Esophagus muscularis mucosa (tissue), 4 donors: ENCODE data around the gene LIN9. TPM values are rescaled to one million over a fixed set of nuclear protein-coding genes. Genes with fewer than 3 reads are reported as not detected.

Source experiments
- DNase-seq: peaks from one replicate; pipeline ENCODE4 v3.0.0-alpha.2; 2017; ENCODE audit errors: extremely low spot score
- H3K27ac ChIP-seq, 4 donors: fragments of 200-600 bp; sonication (generic); replicated peaks in 1 of 4; 1 replicate in 3 of 4; 2 replicates in 1 of 4; pipeline ENCODE4 v1.5.1; 2016 to 2019; ENCODE audit warnings: mild to moderate bottlenecking in 1 of 4
- H3K27me3 ChIP-seq, 4 donors: fragments of 200-600 bp; sonication (generic); one replicate each; pipeline versions ENCODE4 v1.5.1 to v1.6.0; 2016 to 2019
- H3K36me3 ChIP-seq, 4 donors: fragments of 200-600 bp; sonication (generic); one replicate each; pipeline ENCODE4 v1.5.1; 2016 to 2019
- H3K4me1 ChIP-seq, 4 donors: fragments of 200-600 bp; sonication (generic); one replicate each; pipeline ENCODE4 v1.5.1; 2016 to 2019
- H3K4me3 ChIP-seq, 4 donors: fragments of 200-600 bp; sonication (generic); 1 replicate in 2 of 4; 2 replicates in 2 of 4; pipeline ENCODE4 v1.5.1; 2016 to 2019; ENCODE audit warnings: mild to moderate bottlenecking in 4 of 4, moderate library complexity in 1 of 4
- H3K9me3 ChIP-seq, 4 donors: fragments of 200-600 bp; sonication (generic); 1 replicate in 3 of 4; 2 replicates in 1 of 4; pipeline ENCODE4 v1.5.1; 2016 to 2019
- EP300 ChIP-seq: sonication (generic); formaldehyde crosslinking; IDR thresholded peaks from one replicate; pipeline ENCODE4 v1.6.1; 2017; ENCODE audit warnings: antibody characterized with exemption
- POLR2A ChIP-seq: fragments of 450-650 bp; IDR thresholded peaks from one replicate; pipeline ENCODE4 v1.6.1; 2017; ENCODE audit warnings: antibody characterized with exemption, moderate library complexity, mild to moderate bottlenecking, low read depth
- POLR2AphosphoS5 ChIP-seq, 2 donors: sonication (generic); formaldehyde crosslinking; IDR thresholded peaks; one replicate each; pipeline ENCODE4 v1.6.1; 2017; ENCODE audit warnings: antibody characterized with exemption in 2 of 2
- WGBS: methylation state at CpG from one replicate; pipeline ENCODE4 v1.1.5; 2018; 5-methylcytosine and 5-hydroxymethylcytosine counted together
- intact Hi-C: fragments of 100-400 bp; cut with DNase I; formaldehyde crosslinking; loops from one replicate; pipeline ENCODE4 v1.15.1; 2023
- total RNA-seq, 4 donors: library from RNA; depleted of rRNA; stranded (reverse); fragments of >200 nt; gene quantifications; one replicate each; pipeline versions ENCODE4 v1.1.0 to v1.2.1, GENCODE V29; 2016
- TF ChIP-seq, protein P1 (sequence below), 3 experiments: fragments of 200-600 bp in 2 of 3; fragments of 450-650 bp in 1 of 3; sonication (generic) in 2 of 3; IDR thresholded peaks; one replicate each; pipeline ENCODE4 v1.5.1; 2017 to 2019; ENCODE audit warnings: antibody characterized with exemption in 3 of 3, mild to moderate bottlenecking in 2 of 3, moderate library complexity in 1 of 3

The LIN9 gene
- total RNA-seq, 4 donors from 2014 or later, result 2.1 to 4.6 (median 2.8) TPM

DNA sequence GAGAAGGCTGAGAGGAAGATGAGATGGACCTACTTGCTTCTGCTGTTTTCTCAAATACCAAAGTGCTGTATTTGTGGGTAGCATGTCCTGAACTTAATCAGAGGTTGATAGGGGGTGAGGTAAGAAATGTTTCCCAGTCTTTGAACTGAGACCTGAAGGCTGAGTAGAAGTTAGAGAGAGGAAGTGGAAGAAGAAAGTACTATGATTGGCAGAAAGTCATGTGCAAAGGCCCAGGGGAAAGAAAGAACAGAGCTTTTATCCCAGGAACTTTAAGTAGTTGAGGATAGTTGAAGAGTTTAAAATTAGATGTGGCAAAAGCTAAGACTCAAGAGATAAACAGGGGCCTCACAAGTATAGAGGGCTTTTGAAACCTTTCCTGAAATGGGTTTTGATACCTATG lies 15.5 kb upstream of the LIN9 start:
- intact Hi-C loops, result no loop called here
- TF ChIP-seq POLR2AphosphoS5 (IDR thresholded peaks at IDR 0.05) (no peak), EP300 (no peak), POLR2A (no peak)
- TF ChIP-seq, protein P1, sequence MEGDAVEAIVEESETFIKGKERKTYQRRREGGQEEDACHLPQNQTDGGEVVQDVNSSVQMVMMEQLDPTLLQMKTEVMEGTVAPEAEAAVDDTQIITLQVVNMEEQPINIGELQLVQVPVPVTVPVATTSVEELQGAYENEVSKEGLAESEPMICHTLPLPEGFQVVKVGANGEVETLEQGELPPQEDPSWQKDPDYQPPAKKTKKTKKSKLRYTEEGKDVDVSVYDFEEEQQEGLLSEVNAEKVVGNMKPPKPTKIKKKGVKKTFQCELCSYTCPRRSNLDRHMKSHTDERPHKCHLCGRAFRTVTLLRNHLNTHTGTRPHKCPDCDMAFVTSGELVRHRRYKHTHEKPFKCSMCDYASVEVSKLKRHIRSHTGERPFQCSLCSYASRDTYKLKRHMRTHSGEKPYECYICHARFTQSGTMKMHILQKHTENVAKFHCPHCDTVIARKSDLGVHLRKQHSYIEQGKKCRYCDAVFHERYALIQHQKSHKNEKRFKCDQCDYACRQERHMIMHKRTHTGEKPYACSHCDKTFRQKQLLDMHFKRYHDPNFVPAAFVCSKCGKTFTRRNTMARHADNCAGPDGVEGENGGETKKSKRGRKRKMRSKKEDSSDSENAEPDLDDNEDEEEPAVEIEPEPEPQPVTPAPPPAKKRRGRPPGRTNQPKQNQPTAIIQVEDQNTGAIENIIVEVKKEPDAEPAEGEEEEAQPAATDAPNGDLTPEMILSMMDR (IDR thresholded peaks at IDR 0.05), result no peak
- no peak overlapping the region for H3K4me3 ChIP-seq
- no peaks in the 10 kb centered on the region for H3K36me3 ChIP-seq
- H3K27ac ChIP-seq, result no peak overlapping the region
- peaks cover 0 to 5% (median 0%) of the 10 kb centered on the region in 4 donors for H3K27me3 ChIP-seq
- DNase-seq, result no peak
- no peaks in the 10 kb centered on the region for H3K9me3 ChIP-seq
- no peaks in the 10 kb centered on the region for H3K4me1 ChIP-seq

DNA sequence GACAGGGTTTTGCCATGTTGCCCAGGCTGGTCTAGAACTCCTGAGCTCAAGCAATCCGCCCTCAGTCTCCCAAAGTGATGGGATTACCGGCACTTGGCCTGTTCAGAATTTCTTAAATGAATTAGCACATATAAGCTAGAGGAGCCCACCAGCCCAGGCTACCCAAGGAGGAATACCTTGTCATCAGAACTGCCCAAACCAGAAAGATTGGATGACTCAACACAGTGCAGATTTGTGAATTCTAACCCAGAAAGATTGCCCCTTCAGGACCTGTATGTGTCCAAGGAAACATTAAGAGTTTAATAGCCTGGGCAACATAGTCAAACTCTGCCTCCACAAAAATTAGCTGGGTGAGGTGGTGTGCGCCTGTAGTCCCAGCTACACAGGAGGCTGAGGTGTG lies 14.0 kb upstream of the LIN9 start:
- intact Hi-C loops, result no loop called here
- no peaks in the 10 kb centered on the region for H3K9me3 ChIP-seq
- 100% methylated on average over 1 of the region's 3 CpGs for WGBS
- TF ChIP-seq POLR2AphosphoS5 (IDR thresholded peaks at IDR 0.05), result no peak
- no peak for TF ChIP-seq POLR2A
- TF ChIP-seq, protein P1 (IDR thresholded peaks at IDR 0.05), result no peak
- TF ChIP-seq EP300, result no peak
- H3K27ac ChIP-seq, result no peak overlapping the region
- H3K4me1 ChIP-seq, result no peaks in the 10 kb centered on the region
- DNase-seq, result no peak
- H3K36me3 ChIP-seq, result no peaks in the 10 kb centered on the region
- peaks cover 0 to 5% (median 0%) of the 10 kb centered on the region in 4 donors for H3K27me3 ChIP-seq
- H3K4me3 ChIP-seq, result no peak overlapping the region

DNA sequence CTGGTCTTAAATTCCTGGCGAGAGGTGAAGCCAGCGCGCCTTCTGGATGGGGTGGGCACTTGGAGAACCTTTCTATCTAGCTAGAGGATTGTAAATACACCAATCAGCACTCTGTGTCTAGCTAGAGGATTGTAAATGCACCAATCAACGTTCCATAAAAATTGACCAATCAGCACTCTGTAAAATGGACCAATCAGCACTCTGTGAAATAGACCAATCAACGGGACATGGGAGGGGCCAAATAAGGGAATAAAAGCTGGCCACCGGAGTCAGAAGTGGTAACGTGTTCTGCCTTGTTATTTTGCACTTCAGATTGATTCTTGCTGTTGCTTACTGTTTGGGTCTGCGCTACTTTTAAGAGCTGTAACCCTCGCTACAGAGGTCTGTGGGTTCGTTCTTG lies 12.0 kb upstream of the LIN9 start:
- Histone ChIP-seq H3K4me3 (no peak overlapping the region), H3K36me3 (no peaks in the 10 kb centered on the region), H3K27ac (no peak overlapping the region), H3K9me3 (no peaks in the 10 kb centered on the region), H3K27me3 (peaks cover 0 to 5% (median 0%) of the 10 kb centered on the region in 4 donors), H3K4me1 (no peaks in the 10 kb centered on the region)
- intact Hi-C loops, result no loop called here
- 92% methylated on average over 10 of the region's 10 CpGs for WGBS
- DNase-seq, result no peak
- TF ChIP-seq POLR2AphosphoS5 (IDR thresholded peaks at IDR 0.05) (no peak), EP300 (no peak), POLR2A (no peak)
- TF ChIP-seq, protein P1 (IDR thresholded peaks at IDR 0.05), result no peak

DNA sequence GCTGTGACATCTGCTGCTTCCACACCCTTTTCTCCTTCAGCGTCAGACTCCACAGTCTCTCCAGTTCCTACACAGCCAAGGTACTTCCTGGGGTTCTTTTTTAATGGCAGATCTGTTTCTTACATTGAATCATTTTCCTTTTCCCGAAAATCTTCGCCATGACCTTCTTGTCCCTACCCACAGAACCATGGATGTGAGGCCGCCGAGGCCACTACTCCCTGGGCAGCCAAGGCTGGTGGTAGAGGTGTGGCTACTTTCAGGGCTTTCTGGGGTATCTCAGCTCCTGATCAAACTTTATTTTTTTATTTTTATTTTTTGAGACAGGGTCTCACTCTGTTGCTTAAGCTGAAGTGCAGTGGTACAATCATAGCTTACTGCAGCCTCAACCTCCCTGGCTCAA lies 9.5 kb upstream of the LIN9 start:
- Histone ChIP-seq H3K9me3 (no peaks in the 10 kb centered on the region), H3K4me3 (no peak overlapping the region), H3K27me3 (peaks cover 0 to 5% (median 0%) of the 10 kb centered on the region in 4 donors), H3K36me3 (no peaks in the 10 kb centered on the region), H3K27ac (no peak overlapping the region), H3K4me1 (no peaks in the 10 kb centered on the region)
- 98% methylated on average over 5 of the region's 5 CpGs for whole genome bisulfite sequencing
- no peak for TF ChIP-seq EP300
- TF ChIP-seq POLR2AphosphoS5 (IDR thresholded peaks at IDR 0.05), result no peak
- TF ChIP-seq POLR2A, result no peak
- TF ChIP-seq, protein P1 (IDR thresholded peaks at IDR 0.05), result no peak
- no peak for DNase-seq
- intact Hi-C loops, result no loop called here

DNA sequence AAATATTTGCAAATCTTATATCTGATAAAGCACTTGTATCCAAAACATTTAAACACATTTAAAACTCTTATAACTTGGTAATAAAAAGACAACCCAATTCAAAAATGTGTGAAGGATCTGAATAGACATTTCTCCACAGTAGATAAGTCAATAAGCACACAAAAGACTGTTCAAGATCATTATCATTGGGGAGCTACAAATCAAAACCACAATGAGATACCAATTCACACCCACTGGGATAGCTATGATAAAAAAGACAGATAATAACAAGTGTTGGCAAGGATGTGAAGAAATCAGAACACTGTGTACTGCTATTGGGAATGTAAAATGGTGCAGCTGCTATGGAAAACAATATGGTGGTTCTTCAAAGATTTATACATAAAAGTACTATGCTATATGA lies 5.1 kb upstream of the LIN9 start:
- no peak for DNase-seq
- H3K27ac ChIP-seq, result no peak overlapping the region
- no peaks in the 10 kb centered on the region for H3K27me3 ChIP-seq
- H3K4me1 ChIP-seq, result peaks cover 8 to 14% (median 11%) of the 10 kb centered on the region in 4 donors
- no peaks in the 10 kb centered on the region for H3K9me3 ChIP-seq
- H3K36me3 ChIP-seq, result no peaks in the 10 kb centered on the region
- intact Hi-C loops, result no loop called here
- H3K4me3 ChIP-seq, result no peak overlapping the region
- TF ChIP-seq, protein P1 (IDR thresholded peaks at IDR 0.05), result no peak
